ENCODE measurements around the gene KDM3B. TPM values are rescaled to one million over a fixed set of nuclear protein-coding genes. Genes with fewer than 3 reads are reported as not detected.
"Not testable (repeated sequence)": the region's sequence is repeated elsewhere in the genome, so short reads cannot be mapped to it uniquely, and the experiment has no call there.

KDM3B gene
- total RNA-seq, 1 donor from 2014 or later = 61.3 TPM

- intact Hi-C loops (cut with micrococcal nuclease) = loop anchor here (1.0 to 10.0 kb wide), 12 partner anchors 26 to 1100 kb away; partner anchors contain the start of genes CDC25C, ETF1, FAM53C and HNRNPA0
Observed at GRCh38 chr5:138464388-138465260, 112.1 kb downstream of the KDM3B start.

- intact Hi-C loops (cut with micrococcal nuclease) = loop anchor here (1.0 to 10.0 kb wide), 9 partner anchors 27 to 1099 kb away; partner anchors contain the start of genes FAM53C, HNRNPA0, HSPA9 and KIF20A
Observed at GRCh38 chr5:138465261-138466124, 113.0 kb downstream of the KDM3B start, which contains the start of gene EGR1. EGR1 (plus strand) TSS chr5:138465479; CDS start chr5:138465762, 283 bp downstream.

GRCh38 chr5:138466125-138466899 is 113.8 kb downstream of the KDM3B start:
- intact Hi-C loops (cut with micrococcal nuclease) = loop anchor here (10.0 kb wide), 4 partner anchors 712 to 1098 kb away; partner anchors contain the start of genes HNRNPA0, MATR3, SPATA24 and UBE2D2

- intact Hi-C loops (cut with micrococcal nuclease) = loop anchor here (10.0 kb wide), 4 partner anchors 712 to 1098 kb away; partner anchors contain the start of genes HNRNPA0, MATR3, SPATA24 and UBE2D2
Observed at GRCh38 chr5:138466900-138467710, 114.6 kb downstream of the KDM3B start.

- intact Hi-C loops (cut with micrococcal nuclease) = loop anchor here (10.0 kb wide), 4 partner anchors 713 to 1097 kb away; partner anchors contain the start of genes HNRNPA0, MATR3, SPATA24 and UBE2D2
Observed at GRCh38 chr5:138467711-138468132, 115.2 kb downstream of the KDM3B start.

GRCh38 chr5:138468133-138468965 is 115.9 kb downstream of the KDM3B start:
- intact Hi-C loops (cut with micrococcal nuclease) = loop anchor here (10.0 kb wide), 4 partner anchors 714 to 1096 kb away; partner anchors contain the start of genes HNRNPA0, MATR3, SPATA24 and UBE2D2

GRCh38 chr5:138468966-138469539 is 116.6 kb downstream of the KDM3B start:
- intact Hi-C loops (cut with micrococcal nuclease) = loop anchor here (10.0 kb wide), 4 partner anchors 714 to 1096 kb away; partner anchors contain the start of genes HNRNPA0, MATR3, SPATA24 and UBE2D2

GRCh38 chr5:138469540-138470321 is 117.2 kb downstream of the KDM3B start:
- intact Hi-C loops (cut with micrococcal nuclease) = loop anchor here (10.0 kb wide), 4 partner anchors 715 to 1095 kb away; partner anchors contain the start of genes HNRNPA0, MATR3, SPATA24 and UBE2D2

GRCh38 chr5:138470322-138471051 is 118.0 kb downstream of the KDM3B start:
- intact Hi-C loops (cut with micrococcal nuclease) = no loop called here

GRCh38 chr5:138471052-138471361 is 118.5 kb downstream of the KDM3B start:
- intact Hi-C loops (cut with micrococcal nuclease) = no loop called here

- intact Hi-C loops (cut with micrococcal nuclease) = no loop called here
Observed at GRCh38 chr5:138472353-138472752, 119.9 kb downstream of the KDM3B start.

GRCh38 chr5:138473151-138473550 is 120.7 kb downstream of the KDM3B start:
- intact Hi-C loops (cut with micrococcal nuclease) = not testable (repeated sequence)

- intact Hi-C loops (cut with micrococcal nuclease) = no loop called here
Observed at GRCh38 chr5:138476918-138477317, 124.4 kb downstream of the KDM3B start.

- intact Hi-C loops (cut with micrococcal nuclease) = no loop called here
Observed at GRCh38 chr5:138482638-138483037, 130.2 kb downstream of the KDM3B start.
